Neural progenitor cell (in vitro differentiated cells): ENCODE data around the gene CEP55. TPM values are rescaled to one million over a fixed set of nuclear protein-coding genes. Genes with fewer than 3 reads are reported as not detected.

Experiments used
- DNase-seq: peaks from one replicate; pipeline ENCODE4 v3.0.0-alpha.2; 2016; ENCODE audit warnings: low spot score
- H2AFZ ChIP-seq: fragments of 200-600 bp; sonication (generic); replicated peaks from 2 replicates; pipeline ENCODE4 v1.6.1; 2016; ENCODE audit warnings: antibody characterized with exemption
- H3F3A ChIP-seq: fragments of 200-600 bp; sonication (generic); 2 replicates; pipeline ENCODE4 v1.6.1; 2016; ENCODE audit warnings: antibody characterized with exemption, low read depth
- H3K27ac ChIP-seq: fragments of 200-600 bp; sonication (generic); 2 replicates; pipeline ENCODE4 v1.5.1; 2016; ENCODE audit warnings: mild to moderate bottlenecking
- H3K27me3 ChIP-seq: fragments of 200-600 bp; sonication (generic); 2 replicates; pipeline ENCODE4 v1.6.1; 2016; ENCODE audit warnings: mild to moderate bottlenecking, moderate library complexity
- H3K36me3 ChIP-seq: fragments of 200-600 bp; sonication (generic); 2 replicates; pipeline ENCODE4 v1.5.1; 2016
- H3K4me1 ChIP-seq: fragments of 200-600 bp; sonication (generic); 2 replicates; pipeline ENCODE4 v1.6.1; 2016; ENCODE audit warnings: mixed run types
- H3K4me2 ChIP-seq: fragments of 200-600 bp; sonication (generic); 2 replicates; pipeline ENCODE4 v1.6.1; 2016
- H3K4me3 ChIP-seq: fragments of 200-600 bp; sonication (generic); 2 replicates; pipeline ENCODE4 v1.5.1; 2016
- H3K79me2 ChIP-seq: fragments of 200-600 bp; sonication (generic); 2 replicates; pipeline ENCODE4 v1.6.1; 2016; ENCODE audit warnings: low read depth
- H3K9ac ChIP-seq: fragments of 200-600 bp; sonication (generic); 2 replicates; pipeline ENCODE4 v1.6.1; 2016
- H3K9me3 ChIP-seq: fragments of 200-600 bp; sonication (generic); 2 replicates; pipeline ENCODE4 v1.5.1; 2016; ENCODE audit warnings: low read depth
- H4K20me1 ChIP-seq: fragments of 200-600 bp; sonication (generic); 2 replicates; pipeline ENCODE4 v1.6.1; 2016; ENCODE audit warnings: low read depth
- H3K27ac Mint-ChIP-seq: 3 replicates; pipeline ENCODE4 v1.8.0; 2021; ENCODE audit warnings: mixed read lengths
- H3K27me3 Mint-ChIP-seq: 2 replicates; pipeline ENCODE4 v1.8.0; 2022; ENCODE audit warnings: low read depth, mild to moderate bottlenecking, inconsistent platforms, moderate library complexity, mixed read lengths; ENCODE audit not compliant: insufficient read depth
- H3K36me3 Mint-ChIP-seq: 3 replicates; pipeline ENCODE4 v1.8.0; 2021; ENCODE audit warnings: mixed read lengths
- H3K4me1 Mint-ChIP-seq: 3 replicates; pipeline ENCODE4 v1.8.0; 2021; ENCODE audit warnings: mixed read lengths
- H3K4me3 Mint-ChIP-seq: 3 replicates; pipeline ENCODE4 v1.8.0; 2021; ENCODE audit warnings: mild to moderate bottlenecking, moderate library complexity, mixed read lengths
- H3K9me3 Mint-ChIP-seq: 3 replicates; pipeline ENCODE4 v1.8.0; 2020; ENCODE audit warnings: mixed read lengths
- CTCF ChIP-seq: fragments of 200-600 bp; sonication (generic); IDR thresholded peaks from 2 replicates; pipeline ENCODE4 v1.5.1; 2017; ENCODE audit warnings: antibody characterized with exemption, mild to moderate bottlenecking
- EZH2 ChIP-seq: fragments of 200-600 bp; sonication (generic); IDR thresholded peaks from 2 replicates; pipeline ENCODE4 v1.6.1; 2017; ENCODE audit warnings: antibody characterized with exemption, mild to moderate bottlenecking, moderate library complexity
- EZH2phosphoT487 ChIP-seq: fragments of 200-600 bp; sonication (generic); IDR thresholded peaks from 2 replicates; pipeline ENCODE4 v1.6.1; 2017; ENCODE audit warnings: antibody characterized with exemption
- total RNA-seq: library from RNA; depleted of rRNA; stranded (reverse); fragments of >200 nt; gene quantifications from 2 replicates; pipeline ENCODE4 v1.2.3, GENCODE V29; 2015; ENCODE audit warnings: low replicate concordance

Gene CEP55
- total RNA-seq, 1 donor from 2014 or later = 57.7 TPM

DNA sequence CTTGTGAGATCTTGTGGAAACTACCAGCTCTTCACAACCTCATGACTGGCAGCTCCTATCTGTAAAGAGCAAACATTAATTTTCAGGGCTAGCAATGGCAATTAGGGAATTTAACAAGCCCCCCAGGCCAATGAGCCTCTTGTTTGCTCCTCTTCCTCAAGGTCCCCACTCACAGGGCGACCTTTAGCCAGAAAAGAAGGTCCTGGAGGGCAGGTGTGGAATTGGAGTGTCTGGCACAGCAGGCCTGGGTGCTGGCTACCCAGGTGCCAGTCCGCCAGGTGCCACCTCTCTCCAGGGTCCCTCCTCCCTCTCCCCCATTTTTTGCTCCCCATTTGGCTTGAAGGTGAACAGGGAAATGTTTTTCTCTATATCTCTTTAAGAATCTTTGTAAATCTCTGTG, 1.9 kb upstream of the CEP55 start:
- H3K36me3 ChIP-seq = no peaks in the 10 kb centered on the region
- TF ChIP-seq EZH2phosphoT487 (no peak), EZH2 (no peak), CTCF (no peak)
- Mint-ChIP-seq H3K27me3 (no peaks in the 10 kb centered on the region), H3K4me1 (peaks cover 33% of the 10 kb centered on the region), H3K4me3 (peak overlapping the region; percentile 51), H3K27ac (no peak overlapping the region), H3K9me3 (no peaks in the 10 kb centered on the region), H3K36me3 (peaks cover 6% of the 10 kb centered on the region)
- H3K27ac ChIP-seq = no peak overlapping the region
- H3K9ac ChIP-seq = no peak overlapping the region
- no peak overlapping the region for H3K4me3 ChIP-seq
- H3K27me3 ChIP-seq = peaks cover 14% of the 10 kb centered on the region
- H3K79me2 ChIP-seq = peaks cover 29% of the 10 kb centered on the region
- H2AFZ ChIP-seq = no peak overlapping the region
- peaks cover 15% of the 10 kb centered on the region for H3F3A ChIP-seq
- no peaks in the 10 kb centered on the region for H4K20me1 ChIP-seq
- no peak overlapping the region for H3K4me2 ChIP-seq
- no peak for DNase-seq
- H3K4me1 ChIP-seq = peaks cover 10% of the 10 kb centered on the region
- no peaks in the 10 kb centered on the region for H3K9me3 ChIP-seq

- Histone ChIP-seq H3F3A (peaks cover 15% of the 10 kb centered on the region), H4K20me1 (no peaks in the 10 kb centered on the region), H3K4me3 (peak overlapping the region; percentile 76), H3K27me3 (peaks cover 14% of the 10 kb centered on the region), H3K9ac (no peak overlapping the region), H2AFZ (peak overlapping the region; percentile 69), H3K9me3 (no peaks in the 10 kb centered on the region), H3K36me3 (no peaks in the 10 kb centered on the region), H3K4me2 (peak overlapping the region; percentile 77), H3K27ac (no peak overlapping the region), H3K4me1 (peaks cover 10% of the 10 kb centered on the region), H3K79me2 (peaks cover 42% of the 10 kb centered on the region)
- H3K27ac Mint-ChIP-seq = no peak overlapping the region
- TF ChIP-seq CTCF = no peak
- no peak for TF ChIP-seq EZH2phosphoT487
- no peak for TF ChIP-seq EZH2
- no peaks in the 10 kb centered on the region for H3K27me3 Mint-ChIP-seq
- H3K4me3 Mint-ChIP-seq = peak overlapping the region; percentile 93
- DNase-seq = peak; percentile 63
- H3K4me1 Mint-ChIP-seq = peaks cover 33% of the 10 kb centered on the region
- no peaks in the 10 kb centered on the region for H3K9me3 Mint-ChIP-seq
- H3K36me3 Mint-ChIP-seq = peaks cover 9% of the 10 kb centered on the region
These were observed 624 bp upstream of the CEP55 start for GRCh38 chr10:93495654-93496321.

DNA sequence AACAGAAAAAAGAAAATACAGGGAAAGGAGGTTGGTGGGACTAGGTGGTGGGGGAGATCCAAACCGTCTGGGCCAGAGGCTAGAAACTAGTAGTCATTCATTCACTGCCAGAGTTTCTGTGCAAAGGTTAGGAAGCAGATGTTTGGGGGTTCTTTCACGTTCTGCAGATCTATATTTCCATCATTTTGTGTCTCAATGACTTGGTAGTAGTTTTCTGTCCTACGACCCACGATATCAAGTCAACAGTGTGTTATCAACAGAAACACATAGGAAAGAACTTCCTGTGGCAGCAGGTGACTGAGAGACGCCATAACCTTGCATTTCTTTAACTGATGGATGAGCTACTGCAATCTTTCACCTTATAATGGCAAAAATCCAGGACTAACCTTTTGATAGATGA, 1.8 kb downstream of the CEP55 start:
- peaks cover 59% of the 10 kb centered on the region for H3K79me2 ChIP-seq
- H3K4me3 Mint-ChIP-seq = peak overlapping the region; percentile 93
- H3K27ac Mint-ChIP-seq = no peak overlapping the region
- peak overlapping the region; percentile 77 for H3K4me2 ChIP-seq
- H4K20me1 ChIP-seq = no peaks in the 10 kb centered on the region
- H3K9me3 ChIP-seq = no peaks in the 10 kb centered on the region
- H3K9me3 Mint-ChIP-seq = no peaks in the 10 kb centered on the region
- peaks cover 13% of the 10 kb centered on the region for H3K36me3 Mint-ChIP-seq
- TF ChIP-seq EZH2 (no peak), EZH2phosphoT487 (no peak), CTCF (no peak)
- H3F3A ChIP-seq = peaks cover 11% of the 10 kb centered on the region
- H2AFZ ChIP-seq = no peak overlapping the region
- peaks cover 10% of the 10 kb centered on the region for H3K4me1 ChIP-seq
- H3K4me1 Mint-ChIP-seq = peaks cover 29% of the 10 kb centered on the region
- no peak for DNase-seq
- H3K4me3 ChIP-seq = peak overlapping the region; percentile 76
- peaks cover 5% of the 10 kb centered on the region for H3K36me3 ChIP-seq
- H3K9ac ChIP-seq = no peak overlapping the region
- H3K27me3 Mint-ChIP-seq = no peaks in the 10 kb centered on the region
- peaks cover 14% of the 10 kb centered on the region for H3K27me3 ChIP-seq
- H3K27ac ChIP-seq = no peak overlapping the region
